HEK293 (cell line): Measurements from ENCODE around the gene OR1J1.

Experiments used
- CTCF ChIA-PET: fragments of 350-600 bp; formaldehyde crosslinking; extraction: SDS; loops from one replicate; lab custom pipeline; 2021; ENCODE audit warnings: antibody characterized with exemption; lab: Yijun Ruan, JAX
- POLR2A ChIA-PET: fragments of 300-600 bp; formaldehyde crosslinking; extraction: SDS; loops from one replicate; lab custom pipeline; 2020; ENCODE audit warnings: antibody characterized with exemption, inconsistent platforms; lab: Yijun Ruan, JAX
- H3K27ac ChIP-seq: fragments of 200-500 bp; sonication (Bioruptor generic); 2 replicates; pipeline ENCODE4 v1.5.1; 2014; ENCODE audit warnings: low read depth, low read length, control low read depth, inconsistent platforms; ENCODE audit errors: extremely low read depth
- H3K36me3 ChIP-seq, 2 experiments: fragments of 200-500 bp in 1 of 2; sonication (Bioruptor generic) in 1 of 2; 1 replicate in 1 of 2; 2 replicates in 1 of 2; pipeline ENCODE4 v1.5.1; 2014 to 2017; ENCODE audit warnings: inconsistent platforms in 2 of 2, low read length in 2 of 2; ENCODE audit not compliant: control insufficient read depth in 2 of 2, insufficient read depth in 1 of 2
- H3K4me1 ChIP-seq: fragments of 200-500 bp; sonication (Bioruptor generic); 2 replicates; pipeline ENCODE4 v1.5.1; 2014; ENCODE audit warnings: mild to moderate bottlenecking, low read length, inconsistent platforms; ENCODE audit not compliant: control insufficient read depth, insufficient read depth
- H3K4me3 ChIP-seq: 2 replicates; pipeline ENCODE4 v1.5.1; 2011; ENCODE audit warnings: low read depth, mild to moderate bottlenecking, control low read depth, low read length, moderate library complexity
- H3K9me3 ChIP-seq: fragments of 200-500 bp; sonication (Bioruptor generic); 2 replicates; pipeline ENCODE4 v1.5.1; 2014; ENCODE audit warnings: low read depth, low read length, inconsistent platforms; ENCODE audit not compliant: control insufficient read depth, insufficient read depth
- AEBP2 ChIP-seq: fragments of 450-650 bp; formaldehyde crosslinking; IDR thresholded peaks from 2 replicates; pipeline ENCODE4 v1.5.1; 2016; ENCODE audit warnings: missing biosample characterization, missing genetic modification characterization, borderline replicate concordance
- HIC1 ChIP-seq: fragments of 450-650 bp; formaldehyde crosslinking; IDR thresholded peaks from 2 replicates; pipeline ENCODE4 v1.5.1; 2016; ENCODE audit warnings: missing biosample characterization, missing genetic modification characterization
- MYNN ChIP-seq: fragments of 450-650 bp; formaldehyde crosslinking; IDR thresholded peaks from 2 replicates; pipeline ENCODE4 v1.5.1; 2016; ENCODE audit warnings: missing biosample characterization, missing genetic modification characterization, borderline replicate concordance
- TRIM28 ChIP-seq: IDR thresholded peaks from 2 replicates; pipeline ENCODE4 v1.6.1; 2011; ENCODE audit warnings: low read length, control low read depth, borderline replicate concordance
- TSHZ1 ChIP-seq: fragments of 450-650 bp; formaldehyde crosslinking; IDR thresholded peaks from 2 replicates; pipeline ENCODE4 v1.5.1; 2016; ENCODE audit warnings: missing biosample characterization, missing genetic modification characterization, borderline replicate concordance
- ZNF148 ChIP-seq: fragments of 450-650 bp; formaldehyde crosslinking; IDR thresholded peaks from 2 replicates; pipeline ENCODE4 v1.5.0; 2017; ENCODE audit warnings: missing biosample characterization, missing genetic modification characterization, borderline replicate concordance
- ZNF155 ChIP-seq: fragments of 450-650 bp; formaldehyde crosslinking; IDR thresholded peaks from 2 replicates; pipeline ENCODE4 v1.5.1; 2016; ENCODE audit warnings: missing biosample characterization, missing genetic modification characterization
- ZNF23 ChIP-seq: fragments of 450-650 bp; formaldehyde crosslinking; IDR thresholded peaks from 2 replicates; pipeline ENCODE4 v1.5.1; 2016; ENCODE audit warnings: missing biosample characterization, missing genetic modification characterization, borderline replicate concordance
- ZNF292 ChIP-seq: fragments of 450-650 bp; formaldehyde crosslinking; IDR thresholded peaks from 2 replicates; pipeline ENCODE4 v1.5.1; 2016; ENCODE audit warnings: low read depth, missing biosample characterization, missing genetic modification characterization, borderline replicate concordance
- ZNF311 ChIP-seq: fragments of 450-650 bp; formaldehyde crosslinking; IDR thresholded peaks from 2 replicates; pipeline ENCODE4 v1.5.1; 2017; ENCODE audit warnings: missing biosample characterization, missing genetic modification characterization, borderline replicate concordance
- ZNF416 ChIP-seq: fragments of 450-650 bp; formaldehyde crosslinking; IDR thresholded peaks from 2 replicates; pipeline ENCODE4 v1.5.1; 2016; ENCODE audit warnings: missing biosample characterization, missing genetic modification characterization
- ZNF426 ChIP-seq: fragments of 450-650 bp; formaldehyde crosslinking; IDR thresholded peaks from 2 replicates; pipeline ENCODE4 v1.5.1; 2017; ENCODE audit warnings: missing biosample characterization, missing genetic modification characterization, mild to moderate bottlenecking, inconsistent platforms, moderate library complexity
- ZNF473 ChIP-seq: fragments of 450-650 bp; formaldehyde crosslinking; IDR thresholded peaks from 2 replicates; pipeline ENCODE4 v1.5.1; 2017; ENCODE audit warnings: missing biosample characterization, missing genetic modification characterization
- ZNF501 ChIP-seq: fragments of 450-650 bp; formaldehyde crosslinking; IDR thresholded peaks from 2 replicates; pipeline ENCODE4 v1.5.1; 2016; ENCODE audit warnings: missing biosample characterization, missing genetic modification characterization
- ZNF513 ChIP-seq: fragments of 450-650 bp; IDR thresholded peaks from 2 replicates; pipeline ENCODE4 v1.5.1; 2018; ENCODE audit warnings: missing biosample characterization, missing genetic modification characterization
- ZNF548 ChIP-seq: fragments of 450-650 bp; formaldehyde crosslinking; IDR thresholded peaks from 2 replicates; pipeline ENCODE4 v1.5.1; 2016; ENCODE audit warnings: missing biosample characterization, missing genetic modification characterization
- ZNF645 ChIP-seq: fragments of 450-650 bp; formaldehyde crosslinking; IDR thresholded peaks from 2 replicates; pipeline ENCODE4; 2016; ENCODE audit warnings: missing biosample characterization, missing genetic modification characterization
- ZNF670 ChIP-seq: fragments of 450-650 bp; formaldehyde crosslinking; IDR thresholded peaks from 2 replicates; pipeline ENCODE4 v1.5.1; 2016; ENCODE audit warnings: missing biosample characterization, missing genetic modification characterization, low read depth
- ZNF747 ChIP-seq: fragments of 450-650 bp; formaldehyde crosslinking; IDR thresholded peaks from 2 replicates; pipeline ENCODE4 v1.5.1; 2016; ENCODE audit warnings: missing biosample characterization, missing genetic modification characterization
- ZNF843 ChIP-seq: fragments of 450-650 bp; formaldehyde crosslinking; IDR thresholded peaks from 2 replicates; pipeline ENCODE4 v1.5.1; 2016; ENCODE audit warnings: missing biosample characterization, missing genetic modification characterization
- ZXDB ChIP-seq: fragments of 450-650 bp; formaldehyde crosslinking; IDR thresholded peaks from 2 replicates; pipeline ENCODE4 v1.5.1; 2016; ENCODE audit warnings: missing biosample characterization, missing genetic modification characterization

The OR1J1 gene

GRCh38 chr9:122474561-122474960, 3.2 kb downstream of the OR1J1 start:
- Histone ChIP-seq H3K4me3 (no peak overlapping the region), H3K27ac (no peak overlapping the region), H3K9me3 (no peaks in the 10 kb centered on the region), H3K4me1 (no peaks in the 10 kb centered on the region), H3K36me3 (no peaks in the 10 kb centered on the region)
- ChIA-PET POLR2A (no interaction called here), CTCF (interaction anchor here (0.7 to 1.6 kb wide), 4 partner anchors 9 to 988 kb away, joined by 3 to 4 read pairs (median 3); no protein-coding TSS in a partner anchor)
- TF ChIP-seq ZNF426 (tag by site-specific recombination) (no peak), AEBP2 (tag by site-specific recombination) (no peak), ZNF670 (tag by site-specific recombination) (no peak), ZNF292 (tag by site-specific recombination) (no peak), ZNF473 (tag by site-specific recombination) (no peak), ZNF155 (no peak), ZNF548 (tag by site-specific recombination) (no peak), ZNF747 (tag by site-specific recombination) (no peak)

- POLR2A ChIA-PET: no interaction called here
- no peak overlapping the region for H3K4me3 ChIP-seq
- no peaks in the 10 kb centered on the region for H3K4me1 ChIP-seq
- no peak overlapping the region for H3K27ac ChIP-seq
- CTCF ChIA-PET: interaction anchor here (1.1 kb wide), 1 partner anchor 30 kb away, joined by 6 read pairs; no protein-coding TSS in a partner anchor
- H3K36me3 ChIP-seq: no peaks in the 10 kb centered on the region
- no peaks in the 10 kb centered on the region for H3K9me3 ChIP-seq
- TF ChIP-seq TRIM28 (no peak), ZNF501 (tag by site-specific recombination) (no peak), TSHZ1 (tag by site-specific recombination) (no peak), ZNF473 (tag by site-specific recombination) (no peak), ZNF416 (tag by site-specific recombination) (no peak), ZNF513 (tag by site-specific recombination) (no peak), HIC1 (tag by site-specific recombination) (no peak), ZNF747 (tag by site-specific recombination) (no peak), ZNF148 (tag by site-specific recombination) (no peak), ZNF23 (tag by site-specific recombination) (no peak), MYNN (tag by site-specific recombination) (no peak), ZNF311 (tag by site-specific recombination) (no peak), ZNF645 (tag by site-specific recombination) (no peak), ZXDB (tag by site-specific recombination) (no peak), ZNF843 (tag by site-specific recombination) (no peak)
Measured at GRCh38 chr9:122468735-122469134, 9.0 kb downstream of the OR1J1 start.
